Skeletal muscle satellite cell (primary cell): Measurements from ENCODE around the gene CREM. TPM values are rescaled to one million over a fixed set of nuclear protein-coding genes. Genes with fewer than 3 reads are reported as not detected.
A peak's percentile ranks its signal among the peaks of the same experiment; 100 is the strongest.
"Not testable (repeated sequence)": the region's sequence is repeated elsewhere in the genome, so short reads cannot be mapped to it uniquely, and the experiment has no call there.

Source experiments
- H3K27me3 ChIP-seq: 2 replicates; pipeline ENCODE4 v1.7.0; 2013; ENCODE audit warnings: low read length; ENCODE audit not compliant: control insufficient read depth, insufficient read depth
- H3K36me3 ChIP-seq: 2 replicates; pipeline ENCODE4 v1.7.0; 2013; ENCODE audit warnings: mild to moderate bottlenecking, control low read depth, low read length; ENCODE audit not compliant: insufficient read depth
- H3K4me1 ChIP-seq: 2 replicates; pipeline ENCODE4 v1.7.0; 2013; ENCODE audit warnings: low read length; ENCODE audit not compliant: control insufficient read depth, insufficient read depth
- H3K4me2 ChIP-seq: 2 replicates; pipeline ENCODE4 v1.7.0; 2013; ENCODE audit warnings: mild to moderate bottlenecking, low read length
- H3K4me3 ChIP-seq: 2 replicates; pipeline ENCODE4 v1.7.0; 2013; ENCODE audit warnings: low read length
- H3K9ac ChIP-seq: 2 replicates; pipeline ENCODE4 v1.7.0; 2013; ENCODE audit warnings: mild to moderate bottlenecking, low read depth, low read length, moderate library complexity
- H3K9me3 ChIP-seq: replicated peaks from 2 replicates; pipeline ENCODE4 v1.7.0; 2013; ENCODE audit warnings: mild to moderate bottlenecking, control low read depth, low read length
- total RNA-seq: library from RNA; depleted of rRNA; stranded (reverse); fragments of >200 nt; gene quantifications from 2 replicates; pipeline ENCODE4 v1.2.3, GENCODE V29; 2012; rRNA removed

CREM gene
- 19.0 and 27.6 TPM in 2 replicates for total RNA-seq

- peak within 1 kb of the TSS; percentile 96 for H3K4me3 ChIP-seq
Observed at GRCh38 chr10:35126530-35127288, at the start of gene CREM. TSS of gene CREM (plus strand) at chr10:35126846. CDS start at chr10:35137836, 10,990 bp downstream.

GRCh38 chr10:35079265-35079664, 47.4 kb upstream of the CREM start:
- no peaks in the 10 kb centered on the region for H3K9me3 ChIP-seq
- peaks cover 5% of the 10 kb centered on the region for H3K36me3 ChIP-seq
- no peak overlapping the region for H3K4me2 ChIP-seq
- no peaks in the 10 kb centered on the region for H3K27me3 ChIP-seq
- H3K4me3 ChIP-seq: no peak overlapping the region
- H3K9ac ChIP-seq: no peak overlapping the region
- peaks cover 16% of the 10 kb centered on the region for H3K4me1 ChIP-seq

More at GRCh38 chr10:35126530-35127288, at the start of gene CREM:
- Histone ChIP-seq H3K4me1 (peaks cover 16% of the 10 kb centered on the region), H3K9ac (peak within 1 kb of the TSS; percentile 99), H3K9me3 (no peaks in the 10 kb centered on the region), H3K4me2 (peak within 1 kb of the TSS; percentile 96), H3K27me3 (no peaks in the 10 kb centered on the region), H3K36me3 (no peaks in the 10 kb centered on the region)

- H3K4me3 ChIP-seq: no peak overlapping the region
- H3K4me2 ChIP-seq: peak overlapping the region; percentile 26
- H3K36me3 ChIP-seq: peaks cover 5% of the 10 kb centered on the region
- peaks cover 11% of the 10 kb centered on the region for H3K4me1 ChIP-seq
- no peaks in the 10 kb centered on the region for H3K27me3 ChIP-seq
- H3K9ac ChIP-seq: no peak overlapping the region
- H3K9me3 ChIP-seq: no peaks in the 10 kb centered on the region
Observed at GRCh38 chr10:35079763-35080162, 46.9 kb upstream of the CREM start.

GRCh38 chr10:35080261-35080660, 46.4 kb upstream of the CREM start:
- H3K4me1 ChIP-seq: peaks cover 11% of the 10 kb centered on the region
- H3K4me3 ChIP-seq, H3K9me3 ChIP-seq, H3K4me2 ChIP-seq, H3K9ac ChIP-seq, H3K27me3 ChIP-seq, H3K36me3 ChIP-seq: not testable (repeated sequence)

- Histone ChIP-seq H3K4me2 (no peak overlapping the region), H3K9ac (no peak overlapping the region), H3K9me3 (no peaks in the 10 kb centered on the region), H3K36me3 (no peaks in the 10 kb centered on the region), H3K27me3 (no peaks in the 10 kb centered on the region), H3K4me3 (no peak overlapping the region), H3K4me1 (peaks cover 11% of the 10 kb centered on the region)
Observed at GRCh38 chr10:35083242-35083641, 43.4 kb upstream of the CREM start.

GRCh38 chr10:35089611-35090161, 37.0 kb upstream of the CREM start:
- Histone ChIP-seq H3K4me1 (peaks cover 11% of the 10 kb centered on the region), H3K4me2 (peak overlapping the region; percentile 78), H3K36me3 (peaks cover 2% of the 10 kb centered on the region), H3K9me3 (no peaks in the 10 kb centered on the region), H3K4me3 (peak overlapping the region; percentile 88), H3K27me3 (no peaks in the 10 kb centered on the region), H3K9ac (peak overlapping the region; percentile 95)

GRCh38 chr10:35090162-35090954, 36.3 kb upstream of the CREM start, which contains the start of gene CUL2:
TSS of gene CUL2 (minus strand) at chr10:35090341. CDS start at chr10:35071317, 19,024 bp downstream.
- Histone ChIP-seq H3K4me1 (peaks cover 11% of the 10 kb centered on the region), H3K9me3 (no peaks in the 10 kb centered on the region), H3K36me3 (peaks cover 2% of the 10 kb centered on the region), H3K4me2 (peak within 1 kb of the TSS; percentile 78), H3K9ac (peak within 1 kb of the TSS; percentile 95), H3K4me3 (peak within 1 kb of the TSS; percentile 88), H3K27me3 (no peaks in the 10 kb centered on the region)

- Histone ChIP-seq H3K9me3 (no peaks in the 10 kb centered on the region), H3K4me1 (peaks cover 11% of the 10 kb centered on the region), H3K27me3 (peaks cover 11% of the 10 kb centered on the region), H3K9ac (no peak overlapping the region), H3K4me2 (no peak overlapping the region), H3K4me3 (no peak overlapping the region), H3K36me3 (peaks cover 2% of the 10 kb centered on the region)
Observed at GRCh38 chr10:35091994-35092790, 34.5 kb upstream of the CREM start.

GRCh38 chr10:35092851-35093250, 33.8 kb upstream of the CREM start:
- H3K4me3 ChIP-seq: no peak overlapping the region
- H3K4me1 ChIP-seq: peaks cover 11% of the 10 kb centered on the region
- H3K4me2 ChIP-seq: no peak overlapping the region
- H3K9ac ChIP-seq: no peak overlapping the region
- peaks cover 16% of the 10 kb centered on the region for H3K27me3 ChIP-seq
- peaks cover 2% of the 10 kb centered on the region for H3K36me3 ChIP-seq
- H3K9me3 ChIP-seq: no peaks in the 10 kb centered on the region

- Histone ChIP-seq H3K9me3 (no peaks in the 10 kb centered on the region), H3K4me3 (no peak overlapping the region), H3K36me3 (no peaks in the 10 kb centered on the region), H3K9ac (no peak overlapping the region), H3K27me3 (peaks cover 19% of the 10 kb centered on the region), H3K4me2 (no peak overlapping the region), H3K4me1 (no peaks in the 10 kb centered on the region)
Observed at GRCh38 chr10:35096312-35096711, 30.3 kb upstream of the CREM start.

GRCh38 chr10:35097510-35097909, 29.1 kb upstream of the CREM start:
- peaks cover 23% of the 10 kb centered on the region for H3K27me3 ChIP-seq
- no peak overlapping the region for H3K4me2 ChIP-seq
- no peak overlapping the region for H3K4me3 ChIP-seq
- H3K36me3 ChIP-seq: no peaks in the 10 kb centered on the region
- no peak overlapping the region for H3K9ac ChIP-seq
- no peaks in the 10 kb centered on the region for H3K9me3 ChIP-seq
- no peaks in the 10 kb centered on the region for H3K4me1 ChIP-seq
